ENCODE data around the gene TMEM175.

- TF ChIP-seq EZH2 (IDR thresholded peaks at IDR 0.05; ENCODE audit: insufficient read depth, poor library complexity, severe bottlenecking) (no peak), EZH2phosphoT487 (IDR thresholded peaks at IDR 0.05; ENCODE audit: insufficient read depth, low read depth) (no peak)
These were observed 6.3 kb upstream of the TMEM175 start for GRCh38 chr4:925771-926500.

All from GM23248 (cell line).